ENCODE results near the gene DPM1. TPM values are rescaled to one million over a fixed set of nuclear protein-coding genes. Genes with fewer than 3 reads are reported as not detected.

Gene DPM1
- total RNA-seq, 6 donors from 2014 or later = 16.4 to 61.2 (median 28.4) TPM

DNA sequence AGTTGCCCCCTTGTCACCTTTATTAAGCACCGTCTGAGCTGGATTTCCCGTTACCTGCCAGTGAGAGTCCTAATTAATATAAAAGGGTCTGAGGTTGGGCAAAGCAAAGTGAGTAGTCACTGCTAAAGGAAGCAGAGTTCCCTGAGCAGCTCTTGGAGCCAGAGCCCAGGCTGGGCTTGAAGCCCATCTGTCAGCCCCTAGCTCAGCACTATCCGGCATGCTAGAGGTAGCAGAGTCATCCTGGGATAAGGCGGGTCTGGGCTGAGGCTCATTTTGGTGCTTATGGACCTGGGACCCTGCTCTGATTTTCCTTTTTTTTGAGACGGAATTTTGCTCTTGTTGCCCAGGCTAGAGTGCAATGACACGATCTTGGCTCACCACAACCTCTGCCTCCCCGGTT lies 73.3 kb downstream of the DPM1 start:
- no peaks in the 10 kb centered on the region for H3K9me3 ChIP-seq
- H3K4me1 ChIP-seq = no peaks in the 10 kb centered on the region
- H3K27ac ChIP-seq = no peak overlapping the region
- WGBS, 2 donors = 83 to 95% methylated on average over 6 to 7 of the region's 7 CpGs
- no peak for ATAC-seq (ENCODE audit: low FRiP score in 2 of 2)
- no peaks in the 10 kb centered on the region for H3K27me3 ChIP-seq
- H3K4me3 ChIP-seq = no peak overlapping the region
- H3K36me3 ChIP-seq = peaks cover 0 to 17% (median 13%) of the 10 kb centered on the region in 4 donors
- TF ChIP-seq POLR2A (IDR thresholded peaks at IDR 0.05) (no peak), POLR2AphosphoS5 (IDR thresholded peaks at IDR 0.05) (no peak), EP300 (IDR thresholded peaks at IDR 0.05) (no peak)
- TF ChIP-seq, protein P1, sequence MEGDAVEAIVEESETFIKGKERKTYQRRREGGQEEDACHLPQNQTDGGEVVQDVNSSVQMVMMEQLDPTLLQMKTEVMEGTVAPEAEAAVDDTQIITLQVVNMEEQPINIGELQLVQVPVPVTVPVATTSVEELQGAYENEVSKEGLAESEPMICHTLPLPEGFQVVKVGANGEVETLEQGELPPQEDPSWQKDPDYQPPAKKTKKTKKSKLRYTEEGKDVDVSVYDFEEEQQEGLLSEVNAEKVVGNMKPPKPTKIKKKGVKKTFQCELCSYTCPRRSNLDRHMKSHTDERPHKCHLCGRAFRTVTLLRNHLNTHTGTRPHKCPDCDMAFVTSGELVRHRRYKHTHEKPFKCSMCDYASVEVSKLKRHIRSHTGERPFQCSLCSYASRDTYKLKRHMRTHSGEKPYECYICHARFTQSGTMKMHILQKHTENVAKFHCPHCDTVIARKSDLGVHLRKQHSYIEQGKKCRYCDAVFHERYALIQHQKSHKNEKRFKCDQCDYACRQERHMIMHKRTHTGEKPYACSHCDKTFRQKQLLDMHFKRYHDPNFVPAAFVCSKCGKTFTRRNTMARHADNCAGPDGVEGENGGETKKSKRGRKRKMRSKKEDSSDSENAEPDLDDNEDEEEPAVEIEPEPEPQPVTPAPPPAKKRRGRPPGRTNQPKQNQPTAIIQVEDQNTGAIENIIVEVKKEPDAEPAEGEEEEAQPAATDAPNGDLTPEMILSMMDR (IDR thresholded peaks at IDR 0.05) = no peak
- no peak for DNase-seq

Other genes with a start within 250 kb of the DPM1 start
- gene PARD6B, start 227.0 kb downstream of the DPM1 start, total RNA-seq = 10 to 100 TPM in 5 of 6 donors, 1 to 10 TPM in 1; 7.3 to 56.4 (median 43.4) TPM
- 10 to 100 TPM in 1 of 6 donors, 1 to 10 TPM in 5; 2.3 to 12.3 (median 5.2) TPM for gene BCAS4, start 163.5 kb downstream of the DPM1 start, total RNA-seq
- 10 to 100 TPM; 27.3 to 72.6 (median 45.0) TPM for gene ADNP, start 27.1 kb downstream of the DPM1 start, total RNA-seq
- gene MOCS3, start 286 bp upstream of the DPM1 start, total RNA-seq = 1 to 10 TPM; 1.6 to 5.3 (median 4.4) TPM
- gene KCNG1, start 64.6 kb upstream of the DPM1 start, total RNA-seq = under 1 TPM in 4 of 6 donors, not detected in 2; 0.17 to 0.37 (median 0.25) TPM